Smooth muscle cell (in vitro differentiated cells): ENCODE measurements around the gene C10orf143. TPM values are rescaled to one million over a fixed set of nuclear protein-coding genes. Genes with fewer than 3 reads are reported as not detected.

Experiments
- DNase-seq: peaks from one replicate; lab custom pipeline; 2025; ENCODE audit not compliant: unreplicated experiment; lab: John Stamatoyannopoulos, UW
- H2AFZ ChIP-seq: fragments of 200-600 bp; sonication (generic); 2 replicates; pipeline ENCODE4 v1.6.0; 2016; ENCODE audit warnings: antibody characterized with exemption, low read depth, mild to moderate bottlenecking
- H3F3A ChIP-seq: fragments of 200-600 bp; sonication (generic); 2 replicates; pipeline ENCODE4 v1.6.0; 2017; ENCODE audit warnings: antibody characterized with exemption, low read depth
- H3K27ac ChIP-seq: fragments of 200-600 bp; sonication (generic); 2 replicates; pipeline ENCODE4 v1.5.1; 2016; ENCODE audit warnings: low read depth, mild to moderate bottlenecking
- H3K27me3 ChIP-seq: fragments of 200-600 bp; sonication (generic); 2 replicates; pipeline ENCODE4 v1.6.1; 2016; ENCODE audit warnings: low read depth, mild to moderate bottlenecking
- H3K36me3 ChIP-seq: fragments of 200-600 bp; sonication (generic); 2 replicates; pipeline ENCODE4 v1.5.1; 2016; ENCODE audit warnings: low read depth
- H3K4me1 ChIP-seq: fragments of 200-600 bp; sonication (generic); 2 replicates; pipeline ENCODE4 v1.5.1; 2016; ENCODE audit warnings: low read depth
- H3K4me2 ChIP-seq: fragments of 200-600 bp; sonication (generic); 2 replicates; pipeline ENCODE4 v1.6.0; 2016; ENCODE audit warnings: mild to moderate bottlenecking
- H3K4me3 ChIP-seq: fragments of 200-600 bp; sonication (generic); 2 replicates; pipeline ENCODE4 v1.5.1; 2016; ENCODE audit warnings: mild to moderate bottlenecking
- H3K79me2 ChIP-seq: fragments of 200-600 bp; sonication (generic); 2 replicates; pipeline ENCODE4 v1.6.0; 2016; ENCODE audit warnings: low read depth, mild to moderate bottlenecking
- H3K9ac ChIP-seq: fragments of 200-600 bp; sonication (generic); 2 replicates; pipeline ENCODE4 v1.6.0; 2016; ENCODE audit warnings: low read depth
- H3K9me3 ChIP-seq: fragments of 200-600 bp; sonication (generic); replicated peaks from 2 replicates; pipeline ENCODE4 v1.5.1; 2016; ENCODE audit warnings: low read depth
- H4K20me1 ChIP-seq: fragments of 200-600 bp; sonication (generic); 2 replicates; pipeline ENCODE4 v1.6.0; 2016; ENCODE audit warnings: low read depth
- WGBS: methylation state at CpG from one replicate; pipeline ENCODE4 v1.1.7; 2016; ENCODE audit warnings: low lambda C conversion rate; 5-methylcytosine and 5-hydroxymethylcytosine counted together
- polyA plus RNA-seq: library from polyadenylated mRNA; unstranded; fragments of >200 nt; fragmentation: Nextera tagmentation; extraction: Ambion mirVana; gene quantifications from 2 replicates; pipeline ENCODE4 v1.2.1, GENCODE V29; 2016
- total RNA-seq: library from RNA; depleted of rRNA; stranded (reverse); fragments of >200 nt; gene quantifications from 2 replicates; pipeline ENCODE4 v1.2.3, GENCODE V29; 2014
- TF ChIP-seq, protein P1 (sequence below): fragments of 200-600 bp; sonication (generic); IDR thresholded peaks from 2 replicates; pipeline ENCODE4 v1.5.1; 2017; ENCODE audit warnings: borderline replicate concordance, mild to moderate bottlenecking, antibody characterized with exemption; ENCODE audit not compliant: insufficient read depth, poor library complexity, severe bottlenecking

Gene C10orf143
- total RNA-seq (not detected in 2 replicates), polyA plus RNA-seq (2.0 and 3.4 TPM in 2 replicates)

DNA sequence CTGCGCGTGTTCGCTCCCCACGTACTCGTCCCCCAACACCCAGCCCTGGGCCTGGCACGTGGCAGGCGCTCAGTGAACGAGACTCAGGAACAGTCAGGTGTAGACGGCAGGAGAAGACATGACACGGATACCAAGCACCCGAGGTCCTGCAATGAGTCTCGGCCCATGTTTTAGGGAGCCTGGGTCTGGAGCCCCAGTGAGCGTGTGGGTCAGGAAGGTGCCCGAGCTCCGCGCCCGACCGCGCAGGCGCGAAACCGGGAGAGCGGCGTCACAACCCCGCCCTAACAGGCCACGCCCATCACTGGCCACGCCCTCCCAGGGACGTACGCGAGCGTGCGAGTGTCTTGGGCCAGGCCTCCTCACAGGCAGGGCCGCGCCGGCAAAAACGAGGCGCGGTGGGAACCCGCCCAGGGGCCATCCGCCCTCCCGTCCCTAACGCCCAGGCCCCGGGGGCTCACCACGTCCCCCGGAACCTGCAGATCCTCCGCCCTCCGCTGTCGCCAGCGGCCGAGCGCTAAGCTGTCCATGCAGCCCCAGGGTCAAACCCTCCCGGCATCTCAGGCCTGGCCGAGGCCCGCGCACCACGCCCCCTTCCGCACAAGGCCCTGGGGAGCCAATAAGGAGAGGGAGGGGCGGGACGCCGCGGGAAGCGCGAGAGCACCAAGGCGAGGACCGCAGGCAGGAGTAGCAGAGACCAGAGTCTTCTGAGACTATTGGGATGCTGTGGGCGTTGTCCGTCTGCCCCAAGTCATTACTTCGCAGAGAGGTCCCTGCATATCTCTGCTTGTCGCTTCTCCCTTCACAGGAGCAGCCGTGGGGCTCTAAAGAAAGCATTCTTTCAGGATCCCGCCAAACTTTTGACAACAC lies at the start of gene C10orf143:
C10orf143 (minus strand) TSS at position 585 of the 867 bp plus-strand sequence; CDS start at position 527, 58 bp downstream.
- no peaks in the 10 kb centered on the region for H3K36me3 ChIP-seq
- peaks cover 4% of the 10 kb centered on the region for H3K79me2 ChIP-seq
- TF ChIP-seq, protein P1, sequence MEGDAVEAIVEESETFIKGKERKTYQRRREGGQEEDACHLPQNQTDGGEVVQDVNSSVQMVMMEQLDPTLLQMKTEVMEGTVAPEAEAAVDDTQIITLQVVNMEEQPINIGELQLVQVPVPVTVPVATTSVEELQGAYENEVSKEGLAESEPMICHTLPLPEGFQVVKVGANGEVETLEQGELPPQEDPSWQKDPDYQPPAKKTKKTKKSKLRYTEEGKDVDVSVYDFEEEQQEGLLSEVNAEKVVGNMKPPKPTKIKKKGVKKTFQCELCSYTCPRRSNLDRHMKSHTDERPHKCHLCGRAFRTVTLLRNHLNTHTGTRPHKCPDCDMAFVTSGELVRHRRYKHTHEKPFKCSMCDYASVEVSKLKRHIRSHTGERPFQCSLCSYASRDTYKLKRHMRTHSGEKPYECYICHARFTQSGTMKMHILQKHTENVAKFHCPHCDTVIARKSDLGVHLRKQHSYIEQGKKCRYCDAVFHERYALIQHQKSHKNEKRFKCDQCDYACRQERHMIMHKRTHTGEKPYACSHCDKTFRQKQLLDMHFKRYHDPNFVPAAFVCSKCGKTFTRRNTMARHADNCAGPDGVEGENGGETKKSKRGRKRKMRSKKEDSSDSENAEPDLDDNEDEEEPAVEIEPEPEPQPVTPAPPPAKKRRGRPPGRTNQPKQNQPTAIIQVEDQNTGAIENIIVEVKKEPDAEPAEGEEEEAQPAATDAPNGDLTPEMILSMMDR, result no peak
- H3K4me3 ChIP-seq, result peak within 1 kb of the TSS; percentile 77
- H3K27ac ChIP-seq, result peak within 1 kb of the TSS; percentile 94
- no peaks in the 10 kb centered on the region for H4K20me1 ChIP-seq
- DNase-seq, result peak; percentile 99
- H3K9me3 ChIP-seq, result no peaks in the 10 kb centered on the region
- peak within 1 kb of the TSS; percentile 99 for H3K4me2 ChIP-seq
- H2AFZ ChIP-seq, result peak within 1 kb of the TSS; percentile 99
- H3K27me3 ChIP-seq, result no peaks in the 10 kb centered on the region
- H3K4me1 ChIP-seq, result peaks cover 7% of the 10 kb centered on the region
- H3K9ac ChIP-seq, result peak within 1 kb of the TSS; percentile 90
- WGBS, result 2% methylated on average over 51 of the region's 71 CpGs
- peaks cover 5% of the 10 kb centered on the region for H3F3A ChIP-seq

DNA sequence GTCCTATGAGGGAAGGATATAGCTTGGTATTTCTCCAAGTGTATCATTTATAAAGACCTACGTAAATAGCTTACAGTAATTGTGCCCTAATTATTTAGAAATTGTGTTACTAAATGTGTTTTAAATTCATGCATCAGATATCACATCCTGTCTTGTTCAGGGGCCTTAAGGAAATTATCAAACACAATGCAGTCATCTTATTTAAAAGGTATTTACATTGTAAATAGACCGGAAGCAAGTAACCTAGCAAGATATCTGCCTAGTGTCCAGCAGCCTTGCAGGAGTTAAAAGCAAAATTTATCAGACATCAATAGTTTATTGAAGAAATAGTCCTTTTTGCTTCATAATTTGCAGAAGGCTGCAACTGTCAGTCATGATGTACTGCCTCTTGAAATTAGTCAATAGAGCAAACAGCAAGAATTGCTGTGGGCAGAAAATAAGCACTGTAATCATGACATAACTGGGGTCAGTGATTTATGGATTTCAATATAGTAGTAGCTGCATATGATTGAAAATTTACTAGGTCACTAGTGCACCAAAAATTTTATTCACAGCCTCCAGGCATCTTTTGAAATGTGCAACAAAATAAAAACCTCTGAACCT lies 48.7 kb upstream of the C10orf143 start:
- no peak overlapping the region for H3K27ac ChIP-seq
- no peak for DNase-seq
- 94% methylated on average over 2 of the region's 2 CpGs for WGBS
- H3K9me3 ChIP-seq, result no peaks in the 10 kb centered on the region
- H2AFZ ChIP-seq, result no peak overlapping the region
- H3K4me2 ChIP-seq, result no peak overlapping the region
- H3K4me3 ChIP-seq, result no peak overlapping the region
- H3K36me3 ChIP-seq, result peaks cover 21% of the 10 kb centered on the region
- H3K4me1 ChIP-seq, result no peaks in the 10 kb centered on the region
- TF ChIP-seq, protein P1, result no peak
- no peaks in the 10 kb centered on the region for H3F3A ChIP-seq
- peaks cover 56% of the 10 kb centered on the region for H3K79me2 ChIP-seq
- H3K27me3 ChIP-seq, result no peaks in the 10 kb centered on the region
- H4K20me1 ChIP-seq, result peaks cover 91% of the 10 kb centered on the region
- no peak overlapping the region for H3K9ac ChIP-seq

DNA sequence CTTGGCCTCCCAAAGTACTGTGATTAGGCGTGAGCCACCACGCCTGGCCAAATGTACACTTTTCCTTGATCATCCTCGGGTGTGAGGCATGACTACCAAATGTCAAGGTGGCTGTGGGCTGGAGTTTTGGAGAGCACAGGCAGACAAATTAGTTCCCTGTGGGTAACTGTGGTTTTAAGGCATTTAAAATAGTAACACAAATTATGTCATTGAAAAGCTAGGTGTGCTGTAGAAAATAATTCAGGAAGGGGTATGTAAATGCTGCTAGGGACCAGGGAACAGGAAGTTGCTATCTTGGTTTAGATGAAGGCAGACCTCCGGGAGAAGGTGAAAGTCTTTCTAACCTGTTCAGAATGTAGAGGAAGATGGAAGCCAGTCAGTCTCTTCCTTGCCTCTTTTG lies 35.4 kb upstream of the C10orf143 start:
- TF ChIP-seq, protein P1, result no peak
- H3K4me3 ChIP-seq, result no peak overlapping the region
- no peaks in the 10 kb centered on the region for H3F3A ChIP-seq
- H3K36me3 ChIP-seq, result peaks cover 13% of the 10 kb centered on the region
- H3K4me2 ChIP-seq, result no peak overlapping the region
- DNase-seq, result no peak
- no peak overlapping the region for H3K9ac ChIP-seq
- no peak overlapping the region for H2AFZ ChIP-seq
- H3K4me1 ChIP-seq, result no peaks in the 10 kb centered on the region
- peaks cover 99% of the 10 kb centered on the region for H3K79me2 ChIP-seq
- no peaks in the 10 kb centered on the region for H3K27me3 ChIP-seq
- no peaks in the 10 kb centered on the region for H3K9me3 ChIP-seq
- peaks cover 99% of the 10 kb centered on the region for H4K20me1 ChIP-seq
- H3K27ac ChIP-seq, result no peak overlapping the region
- 91% methylated on average over 4 of the region's 4 CpGs for WGBS
